Upper lobe of left lung (tissue), 4 donors: ENCODE data around the gene ADARB1.

Source experiments
- CTCF ChIP-seq, 6 experiments: fragments of 450-650 bp in 4 of 6; fragments of 200-600 bp in 2 of 6; sonication (generic) in 2 of 6; IDR thresholded peaks; one replicate each; pipeline ENCODE4 v1.5.1; 2016 to 2019; ENCODE audit warnings: antibody characterized with exemption in 6 of 6
- EP300 ChIP-seq, 4 donors: sonication (generic); formaldehyde crosslinking; IDR thresholded peaks; one replicate each; pipeline ENCODE4 v1.5.1; 2017; ENCODE audit warnings: antibody characterized with exemption in 4 of 4, control low read depth in 2 of 4
- POLR2A ChIP-seq, 4 donors: fragments of 450-650 bp; IDR thresholded peaks; one replicate each; pipeline ENCODE4 v1.5.1; 2016 to 2017; ENCODE audit warnings: antibody characterized with exemption in 4 of 4, mild to moderate bottlenecking in 2 of 4
- POLR2AphosphoS5 ChIP-seq, 2 donors: sonication (generic); formaldehyde crosslinking; IDR thresholded peaks; one replicate each; pipeline ENCODE4 v1.5.1; 2017; ENCODE audit warnings: antibody characterized with exemption in 2 of 2

GRCh38 chr21:45257673-45258341 is 183.4 kb downstream of the ADARB1 start:
- TF ChIP-seq CTCF (IDR thresholded peaks at IDR 0.05) = no peak
- no peak for TF ChIP-seq EP300 (IDR thresholded peaks at IDR 0.05)
- no peak for TF ChIP-seq POLR2AphosphoS5 (IDR thresholded peaks at IDR 0.05)
- TF ChIP-seq POLR2A (IDR thresholded peaks at IDR 0.05) = no peak
